GM18858 (cell line): ENCODE data around the gene SKA2.
"Not testable (repeated sequence)": the region's sequence is repeated elsewhere in the genome, so short reads cannot be mapped to it uniquely, and the experiment has no call there.

Source experiments
- ATAC-seq: cut with Tn5 transposase; IDR thresholded peaks from one replicate; pipeline ENCODE4 v1.9.1; 2021; ENCODE audit not compliant: unreplicated experiment

SKA2 gene

GRCh38 chr17:59105852-59106462 is 49.0 kb downstream of the SKA2 start:
- no peak for ATAC-seq

GRCh38 chr17:59101178-59101577 is 53.8 kb downstream of the SKA2 start:
- ATAC-seq: no peak

GRCh38 chr17:59097876-59098275 is 57.1 kb downstream of the SKA2 start:
- no peak for ATAC-seq

DNA sequence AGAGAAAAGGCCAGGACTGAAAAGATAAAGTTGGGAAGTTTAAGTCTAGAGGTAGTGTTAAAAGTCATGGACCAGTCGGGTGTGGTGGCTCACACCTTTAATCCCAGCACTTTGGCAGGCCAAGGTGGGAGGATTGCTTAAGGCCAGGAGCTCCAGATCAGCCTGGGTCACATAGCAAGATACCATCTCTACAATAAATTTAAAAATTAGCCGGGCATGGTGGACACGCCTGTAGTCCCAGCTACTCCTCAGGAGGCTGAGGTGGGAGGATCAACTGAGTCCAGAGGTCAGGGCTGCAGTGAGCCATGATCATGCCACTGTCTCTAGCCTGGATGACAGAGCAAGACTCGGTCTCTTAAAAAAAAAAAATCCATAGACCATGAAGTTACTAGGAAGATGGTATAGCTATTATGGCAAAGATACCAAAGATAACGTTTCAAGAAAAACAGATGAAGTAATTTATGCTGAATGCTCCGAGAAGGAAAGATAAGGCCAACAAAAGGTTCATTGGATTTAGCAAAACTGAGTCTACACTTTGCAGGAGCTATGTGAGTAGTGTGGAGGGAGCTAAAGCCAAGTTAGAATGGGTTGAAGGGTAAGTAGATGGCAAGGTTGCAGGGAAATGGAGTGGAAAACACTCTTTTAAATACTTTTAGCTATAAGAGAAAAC is 60.0 kb downstream of the SKA2 start:
- ATAC-seq: no peak

GRCh38 chr17:59093702-59094231 is 61.2 kb downstream of the SKA2 start:
- ATAC-seq: no peak

DNA sequence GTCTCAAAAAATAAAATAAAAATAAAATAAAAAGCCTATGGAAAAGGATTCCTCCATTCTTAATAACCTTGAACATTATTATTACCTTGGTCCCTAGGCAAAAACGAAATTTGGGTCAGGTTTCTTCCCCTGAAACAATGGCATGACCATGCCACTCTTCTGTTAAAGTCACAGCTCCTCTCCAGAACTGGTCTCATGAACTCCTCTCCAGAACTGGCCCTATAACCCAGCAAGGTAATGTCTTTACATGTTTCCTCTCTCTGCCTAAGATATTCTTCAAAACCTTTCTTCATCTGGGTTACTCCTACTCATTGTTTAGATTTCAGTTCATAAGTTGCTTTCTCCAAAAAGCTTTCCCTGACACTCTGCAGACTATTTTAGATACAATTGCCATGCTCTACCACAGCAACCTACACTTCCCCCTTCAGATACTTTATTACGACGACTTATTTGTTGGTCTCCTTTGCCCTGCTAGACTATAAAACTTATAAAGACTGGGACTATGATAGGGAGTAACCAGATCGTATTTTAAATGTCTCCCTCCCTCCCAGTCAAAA is 61.8 kb downstream of the SKA2 start:
- no peak for ATAC-seq

- not testable (repeated sequence) for ATAC-seq
Measured at GRCh38 chr17:59090593-59090992, 64.4 kb downstream of the SKA2 start.

DNA sequence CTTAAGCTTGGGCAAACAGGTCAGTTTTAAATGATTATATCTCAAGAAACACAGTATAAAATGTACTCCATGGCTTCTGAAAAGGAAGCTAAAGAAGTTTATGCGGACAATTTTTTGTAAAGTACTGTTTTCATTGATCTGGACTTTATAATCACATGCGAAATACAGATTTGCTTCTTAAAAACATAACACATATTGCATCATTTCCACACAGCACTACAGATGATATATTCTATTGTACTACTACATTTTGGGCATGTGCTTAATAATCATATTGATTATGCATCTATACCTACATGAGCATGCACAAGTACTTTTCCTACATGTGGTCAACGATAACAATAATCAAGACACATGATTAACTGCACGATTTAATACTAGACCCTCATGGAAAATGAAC is 70.8 kb downstream of the SKA2 start:
- no peak for ATAC-seq

GRCh38 chr17:59074494-59074893 is 80.5 kb downstream of the SKA2 start:
- no peak for ATAC-seq

- ATAC-seq: no peak
Measured at GRCh38 chr17:59073972-59074371, 81.0 kb downstream of the SKA2 start.

- no peak for ATAC-seq
Measured at GRCh38 chr17:59069856-59070255, 85.1 kb downstream of the SKA2 start.

DNA sequence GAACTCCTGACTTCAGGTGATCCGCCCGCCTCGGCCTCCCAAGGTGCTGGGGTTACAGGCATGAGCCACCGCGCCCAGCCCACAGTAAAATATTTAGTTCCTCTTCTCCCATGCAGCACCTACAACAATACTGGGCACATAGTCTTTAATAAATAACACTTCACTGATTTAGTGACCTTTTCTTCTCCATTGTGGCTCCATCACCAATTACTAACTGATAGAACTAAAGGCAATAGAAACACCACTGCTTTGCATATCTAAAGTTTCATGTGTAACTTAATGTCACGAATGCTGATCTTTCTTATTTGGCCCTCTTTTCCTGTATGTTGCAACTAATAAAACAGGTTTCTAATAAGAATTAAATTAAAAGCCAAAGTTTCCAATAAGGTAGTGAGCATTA is 87.2 kb downstream of the SKA2 start:
- no peak for ATAC-seq

GRCh38 chr17:59067340-59067739 is 87.6 kb downstream of the SKA2 start:
- no peak for ATAC-seq

- no peak for ATAC-seq
Measured at GRCh38 chr17:59062509-59062908, 92.5 kb downstream of the SKA2 start.
